ENCODE results near the gene CD47.

CD47 gene

DNA sequence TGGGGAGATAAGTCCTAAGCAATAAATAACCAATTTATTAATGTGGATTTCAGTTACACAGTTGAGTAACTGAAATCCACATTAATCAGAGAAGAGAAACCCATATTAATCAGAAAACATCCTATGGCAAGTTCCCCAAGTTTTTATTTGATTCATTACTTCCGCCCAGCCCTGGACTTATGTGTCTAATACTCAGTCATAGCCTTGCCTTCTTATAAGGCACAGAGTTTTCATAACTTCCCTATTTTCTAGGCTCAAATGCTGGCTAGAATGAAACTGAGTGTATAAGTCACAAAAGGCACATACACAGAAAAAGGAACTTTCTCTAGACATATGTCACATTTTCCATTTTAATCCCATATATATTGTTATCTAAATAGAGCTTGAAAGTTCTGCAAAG, 28.8 kb downstream of the CD47 start:
- H3K4me3 ChIP-seq (ENCODE audit: control insufficient read depth, low read depth, low read length), result no peak overlapping the region
- TF ChIP-seq CTCF (IDR thresholded peaks at IDR 0.05; ENCODE audit: control insufficient read depth, insufficient read depth, low read depth, low read length, missing control alignments), result no peak
- DNase-seq (ENCODE audit: low read depth), result no peak

- no peak for DNase-seq (ENCODE audit: low read depth)
- no peak for TF ChIP-seq CTCF (IDR thresholded peaks at IDR 0.05; ENCODE audit: control insufficient read depth, insufficient read depth, low read depth, low read length, missing control alignments)
- no peak overlapping the region for H3K4me3 ChIP-seq (ENCODE audit: control insufficient read depth, low read depth, low read length)
Measured at GRCh38 chr3:108060331-108060730, 30.5 kb downstream of the CD47 start.

- TF ChIP-seq CTCF (IDR thresholded peaks at IDR 0.05; ENCODE audit: control insufficient read depth, insufficient read depth, low read depth, low read length, missing control alignments), result no peak
- no peak overlapping the region for H3K4me3 ChIP-seq (ENCODE audit: control insufficient read depth, low read depth, low read length)
- no peak for DNase-seq (ENCODE audit: low read depth)
Measured at GRCh38 chr3:108055931-108056330, 34.9 kb downstream of the CD47 start.

- no peak for DNase-seq (ENCODE audit: low read depth)
- H3K4me3 ChIP-seq (ENCODE audit: control insufficient read depth, low read depth, low read length), result no peak overlapping the region
- no peak for TF ChIP-seq CTCF (IDR thresholded peaks at IDR 0.05; ENCODE audit: control insufficient read depth, insufficient read depth, low read depth, low read length, missing control alignments)
Measured at GRCh38 chr3:108054935-108055334, 35.9 kb downstream of the CD47 start.

- H3K4me3 ChIP-seq (ENCODE audit: control insufficient read depth, low read depth, low read length), result no peak overlapping the region
- TF ChIP-seq CTCF (IDR thresholded peaks at IDR 0.05; ENCODE audit: control insufficient read depth, insufficient read depth, low read depth, low read length, missing control alignments), result no peak
- no peak for DNase-seq (ENCODE audit: low read depth)
Measured at GRCh38 chr3:108053483-108053882, 37.3 kb downstream of the CD47 start.

DNA sequence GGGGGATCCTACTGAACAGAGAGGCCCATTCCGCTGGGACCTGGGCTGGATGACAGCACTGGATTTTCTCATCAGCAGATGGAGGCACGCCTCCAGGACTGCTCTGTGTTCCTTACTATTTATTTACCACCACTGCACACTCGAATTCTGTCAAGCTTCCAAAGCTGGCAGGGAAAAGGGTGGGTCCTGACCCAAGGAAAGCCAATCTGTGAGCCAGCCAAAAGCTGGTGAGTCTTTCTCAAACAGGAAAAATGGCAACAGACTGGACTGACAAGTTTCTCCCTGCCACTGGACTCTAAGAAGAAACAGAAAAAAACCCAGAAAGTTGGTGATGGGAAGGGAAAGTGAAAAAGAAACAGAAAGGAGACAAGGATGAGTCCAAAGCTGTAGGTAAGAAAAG, 37.8 kb downstream of the CD47 start:
- no peak for DNase-seq (ENCODE audit: low read depth)
- H3K4me3 ChIP-seq (ENCODE audit: control insufficient read depth, low read depth, low read length), result no peak overlapping the region
- no peak for TF ChIP-seq CTCF (IDR thresholded peaks at IDR 0.05; ENCODE audit: control insufficient read depth, insufficient read depth, low read depth, low read length, missing control alignments)

GRCh38 chr3:108051005-108051404, 39.8 kb downstream of the CD47 start:
- DNase-seq (ENCODE audit: low read depth), result no peak
- no peak overlapping the region for H3K4me3 ChIP-seq (ENCODE audit: control insufficient read depth, low read depth, low read length)
- TF ChIP-seq CTCF (IDR thresholded peaks at IDR 0.05; ENCODE audit: control insufficient read depth, insufficient read depth, low read depth, low read length, missing control alignments), result no peak
